ENCODE data around the gene INHBA.

GRCh38 chr7:41702635-41703371 lies at the start of gene INHBA:
- no peak for TF ChIP-seq CTCF (IDR thresholded peaks at IDR 0.05)
- TF ChIP-seq POLR2A (IDR thresholded peaks at IDR 0.05) = no peak
